ENCODE measurements around the gene NFE2L1.

The NFE2L1 gene

DNA sequence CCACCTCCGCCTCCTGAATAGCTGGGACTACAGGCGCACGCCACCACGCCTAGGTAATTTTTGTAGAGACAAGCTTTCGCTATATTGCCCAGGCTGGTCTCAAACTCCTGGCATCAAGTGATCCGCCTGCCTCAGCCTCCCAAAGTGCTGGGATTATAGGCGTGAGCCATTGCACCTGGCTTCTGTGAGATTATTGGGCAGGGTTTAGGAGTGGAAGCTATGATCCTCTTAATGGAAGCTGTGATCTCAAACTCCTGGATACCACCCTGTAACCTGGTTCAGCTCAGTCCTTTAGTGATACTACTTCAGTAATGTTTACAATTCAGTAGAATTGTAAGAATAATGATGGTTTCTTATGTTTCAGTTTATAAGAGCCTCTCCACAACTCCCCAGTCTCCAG, 14.1 kb downstream of the NFE2L1 start:
- no peak overlapping the region for H3K9ac ChIP-seq (ENCODE audit: low read depth, low read length, poor library complexity)
- peaks cover 59 to 94% of the 10 kb centered on the region in 2 donors for H3K36me3 ChIP-seq (replicated peaks in 1 of 2; ENCODE audit: control insufficient read depth in 2 of 2, insufficient read depth in 2 of 2, low read length in 2 of 2)
- no peak overlapping the region for H3K4ac ChIP-seq (ENCODE audit: low read length)
- peaks cover 4% of the 10 kb centered on the region for H3K79me1 ChIP-seq (ENCODE audit: low read depth, low read length)
- H2BK5ac ChIP-seq (ENCODE audit: low read length): no peak overlapping the region
- no peak overlapping the region for H2AK5ac ChIP-seq (ENCODE audit: low read depth, low read length)
- H2BK15ac ChIP-seq (ENCODE audit: low read length): no peak overlapping the region
- no peak overlapping the region for H3K23ac ChIP-seq (ENCODE audit: low read depth, low read length, poor library complexity)
- H2BK12ac ChIP-seq (ENCODE audit: low read length): no peak overlapping the region
- no peaks in the 10 kb centered on the region for H3K4me1 ChIP-seq (ENCODE audit: control insufficient read depth in 2 of 2, insufficient read depth in 1 of 2, low read depth in 1 of 2, low read length in 2 of 2)
- H3K9me3 ChIP-seq (replicated peaks in 1 of 2; ENCODE audit: control insufficient read depth in 2 of 2, insufficient read depth in 1 of 2, low read depth in 1 of 2, low read length in 2 of 2): no peaks in the 10 kb centered on the region
- H3K4me3 ChIP-seq (ENCODE audit: low read length in 2 of 2): no peak overlapping the region
- no peak overlapping the region for H4K91ac ChIP-seq (ENCODE audit: low read depth, low read length, poor library complexity)
- no peak overlapping the region for H2AFZ ChIP-seq (ENCODE audit: low read length)
- no peaks in the 10 kb centered on the region for H3K27me3 ChIP-seq (ENCODE audit: control insufficient read depth in 3 of 3, insufficient read depth in 3 of 3, low read depth in 1 of 3, low read length in 3 of 3)
- no peak overlapping the region for H3K18ac ChIP-seq (ENCODE audit: low read length)
- H3K4me2 ChIP-seq (ENCODE audit: insufficient read depth, low read length, poor library complexity, severe bottlenecking): no peak overlapping the region
- H3K27ac ChIP-seq (replicated peaks; ENCODE audit: low read length): no peak overlapping the region
- no peak overlapping the region for H4K8ac ChIP-seq (ENCODE audit: low read depth, low read length)
- WGBS, 2 donors (ENCODE audit: extremely low coverage in 2 of 2, insufficient read length in 2 of 2, insufficient replicate concordance in 1 of 2): no CpG with 5 or more reads among the region's 7 CpGs
- no peak for DNase-seq (ENCODE audit: low spot score)
- no peak overlapping the region for H3K14ac ChIP-seq (ENCODE audit: low read length)
- H2BK120ac ChIP-seq (ENCODE audit: low read depth, low read length): no peak overlapping the region

DNA sequence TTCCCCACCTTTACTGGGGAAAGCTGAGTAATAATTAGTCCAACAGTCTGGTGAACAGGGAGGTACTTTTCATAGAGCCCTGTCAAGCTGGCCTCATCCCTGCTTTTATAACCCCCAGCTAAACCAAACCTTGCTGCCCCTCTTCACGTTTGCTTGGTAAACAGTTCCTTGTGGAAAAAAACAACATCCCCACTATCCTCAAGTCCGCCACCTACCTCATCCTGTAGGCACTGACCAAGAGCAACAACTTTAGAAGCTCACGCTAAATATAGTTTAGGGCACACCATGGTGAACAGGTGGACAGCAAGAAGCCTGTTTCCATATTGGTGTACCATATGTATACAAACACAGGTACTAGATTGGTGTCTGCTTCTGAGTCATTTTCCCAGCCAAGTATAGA, 16.5 kb downstream of the NFE2L1 start:
- Histone ChIP-seq H2AFZ (ENCODE audit: low read length) (no peak overlapping the region), H3K4ac (ENCODE audit: low read length) (no peak overlapping the region), H3K18ac (ENCODE audit: low read length) (no peak overlapping the region), H3K4me3 (ENCODE audit: low read length in 2 of 2) (no peak overlapping the region), H3K27me3 (ENCODE audit: control insufficient read depth in 3 of 3, insufficient read depth in 3 of 3, low read depth in 1 of 3, low read length in 3 of 3) (no peaks in the 10 kb centered on the region), H2BK15ac (ENCODE audit: low read length) (no peak overlapping the region), H3K27ac (replicated peaks; ENCODE audit: low read length) (no peak overlapping the region), H2BK5ac (ENCODE audit: low read length) (no peak overlapping the region), H2BK12ac (ENCODE audit: low read length) (no peak overlapping the region), H3K4me2 (ENCODE audit: insufficient read depth, low read length, poor library complexity, severe bottlenecking) (no peak overlapping the region), H2AK5ac (ENCODE audit: low read depth, low read length) (no peak overlapping the region), H3K4me1 (ENCODE audit: control insufficient read depth in 2 of 2, insufficient read depth in 1 of 2, low read depth in 1 of 2, low read length in 2 of 2) (no peaks in the 10 kb centered on the region), H3K23ac (ENCODE audit: low read depth, low read length, poor library complexity) (no peak overlapping the region), H3K14ac (ENCODE audit: low read length) (no peak overlapping the region), H4K8ac (ENCODE audit: low read depth, low read length) (no peak overlapping the region), H3K9me3 (replicated peaks in 1 of 2; ENCODE audit: control insufficient read depth in 2 of 2, insufficient read depth in 1 of 2, low read depth in 1 of 2, low read length in 2 of 2) (no peaks in the 10 kb centered on the region), H3K79me1 (ENCODE audit: low read depth, low read length) (no peaks in the 10 kb centered on the region), H4K91ac (ENCODE audit: low read depth, low read length, poor library complexity) (no peak overlapping the region), H3K36me3 (replicated peaks in 1 of 2; ENCODE audit: control insufficient read depth in 2 of 2, insufficient read depth in 2 of 2, low read length in 2 of 2) (peaks cover 40 to 89% of the 10 kb centered on the region in 2 donors), H3K9ac (ENCODE audit: low read depth, low read length, poor library complexity) (no peak overlapping the region), H2BK120ac (ENCODE audit: low read depth, low read length) (no peak overlapping the region)
- DNase-seq (ENCODE audit: low spot score): no peak
- WGBS, 2 donors (ENCODE audit: extremely low coverage in 2 of 2, insufficient read length in 2 of 2, insufficient replicate concordance in 1 of 2): no CpG with 5 or more reads among the region's 3 CpGs

GRCh38 chr17:48066192-48066591, 18.0 kb downstream of the NFE2L1 start:
- WGBS, 2 donors (ENCODE audit: extremely low coverage in 2 of 2, insufficient read length in 2 of 2, insufficient replicate concordance in 1 of 2): no CpG with 5 or more reads among the region's 1 CpG
- H3K36me3 ChIP-seq (replicated peaks in 1 of 2; ENCODE audit: control insufficient read depth in 2 of 2, insufficient read depth in 2 of 2, low read length in 2 of 2): peaks cover 38 to 91% of the 10 kb centered on the region in 2 donors

DNA sequence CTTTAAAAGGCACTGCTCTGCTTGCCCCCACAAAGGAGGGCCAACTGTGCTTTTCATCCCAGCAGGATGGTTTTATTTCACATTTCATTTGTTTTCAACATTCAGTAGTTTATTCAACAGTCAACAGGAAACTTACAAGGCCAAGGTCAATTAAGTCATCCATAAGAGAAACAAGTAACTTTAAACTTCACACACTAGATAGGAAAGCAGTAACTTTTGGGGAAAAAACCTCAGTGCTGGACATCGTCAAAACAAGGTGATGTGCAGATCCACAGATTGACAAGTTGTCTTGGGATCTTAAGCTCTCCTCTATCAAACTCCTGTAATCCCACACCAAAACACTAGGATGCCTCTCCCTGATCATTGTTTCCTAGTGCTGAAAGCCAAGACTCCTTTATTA, 18.5 kb downstream of the NFE2L1 start:
- Histone ChIP-seq H2BK15ac (ENCODE audit: low read length) (no peak overlapping the region), H4K91ac (ENCODE audit: low read depth, low read length, poor library complexity) (no peak overlapping the region), H3K9ac (ENCODE audit: low read depth, low read length, poor library complexity) (no peak overlapping the region), H3K14ac (ENCODE audit: low read length) (no peak overlapping the region), H2AFZ (ENCODE audit: low read length) (no peak overlapping the region), H4K8ac (ENCODE audit: low read depth, low read length) (no peak overlapping the region), H3K4me1 (ENCODE audit: control insufficient read depth in 2 of 2, insufficient read depth in 1 of 2, low read depth in 1 of 2, low read length in 2 of 2) (no peaks in the 10 kb centered on the region), H3K79me1 (ENCODE audit: low read depth, low read length) (no peaks in the 10 kb centered on the region), H2BK120ac (ENCODE audit: low read depth, low read length) (no peak overlapping the region), H3K4me2 (ENCODE audit: insufficient read depth, low read length, poor library complexity, severe bottlenecking) (no peak overlapping the region), H3K27ac (replicated peaks; ENCODE audit: low read length) (no peak overlapping the region), H3K9me3 (replicated peaks in 1 of 2; ENCODE audit: control insufficient read depth in 2 of 2, insufficient read depth in 1 of 2, low read depth in 1 of 2, low read length in 2 of 2) (no peaks in the 10 kb centered on the region), H2AK5ac (ENCODE audit: low read depth, low read length) (no peak overlapping the region), H3K18ac (ENCODE audit: low read length) (no peak overlapping the region), H3K36me3 (replicated peaks in 1 of 2; ENCODE audit: control insufficient read depth in 2 of 2, insufficient read depth in 2 of 2, low read length in 2 of 2) (peaks cover 40 to 91% of the 10 kb centered on the region in 2 donors), H3K4ac (ENCODE audit: low read length) (no peak overlapping the region), H3K4me3 (ENCODE audit: low read length in 2 of 2) (no peak overlapping the region), H3K27me3 (ENCODE audit: control insufficient read depth in 3 of 3, insufficient read depth in 3 of 3, low read depth in 1 of 3, low read length in 3 of 3) (no peaks in the 10 kb centered on the region), H3K23ac (ENCODE audit: low read depth, low read length, poor library complexity) (no peak overlapping the region), H2BK12ac (ENCODE audit: low read length) (no peak overlapping the region), H2BK5ac (ENCODE audit: low read length) (no peak overlapping the region)
- DNase-seq (ENCODE audit: low spot score): no peak
- no CpG with 5 or more reads among the region's 1 CpG for WGBS, 2 donors (ENCODE audit: extremely low coverage in 2 of 2, insufficient read length in 2 of 2, insufficient replicate concordance in 1 of 2)

More at GRCh38 chr17:48066192-48066591, 18.0 kb downstream of the NFE2L1 start:
- no peak overlapping the region for H2BK12ac ChIP-seq (ENCODE audit: low read length)
- no peaks in the 10 kb centered on the region for H3K79me1 ChIP-seq (ENCODE audit: low read depth, low read length)
- no peak overlapping the region for H2AK5ac ChIP-seq (ENCODE audit: low read depth, low read length)
- no peak overlapping the region for H3K14ac ChIP-seq (ENCODE audit: low read length)
- H3K23ac ChIP-seq (ENCODE audit: low read depth, low read length, poor library complexity): no peak overlapping the region
- H2BK5ac ChIP-seq (ENCODE audit: low read length): no peak overlapping the region
- no peak overlapping the region for H4K8ac ChIP-seq (ENCODE audit: low read depth, low read length)
- H3K9ac ChIP-seq (ENCODE audit: low read depth, low read length, poor library complexity): no peak overlapping the region
- H3K4me1 ChIP-seq (ENCODE audit: control insufficient read depth in 2 of 2, insufficient read depth in 1 of 2, low read depth in 1 of 2, low read length in 2 of 2): no peaks in the 10 kb centered on the region
- H3K18ac ChIP-seq (ENCODE audit: low read length): no peak overlapping the region
- no peak overlapping the region for H2BK120ac ChIP-seq (ENCODE audit: low read depth, low read length)
- no peaks in the 10 kb centered on the region for H3K27me3 ChIP-seq (ENCODE audit: control insufficient read depth in 3 of 3, insufficient read depth in 3 of 3, low read depth in 1 of 3, low read length in 3 of 3)
- DNase-seq (ENCODE audit: low spot score): no peak
- no peak overlapping the region for H4K91ac ChIP-seq (ENCODE audit: low read depth, low read length, poor library complexity)
- H3K4ac ChIP-seq (ENCODE audit: low read length): no peak overlapping the region
- no peak overlapping the region for H3K4me2 ChIP-seq (ENCODE audit: insufficient read depth, low read length, poor library complexity, severe bottlenecking)
- no peaks in the 10 kb centered on the region for H3K9me3 ChIP-seq (replicated peaks in 1 of 2; ENCODE audit: control insufficient read depth in 2 of 2, insufficient read depth in 1 of 2, low read depth in 1 of 2, low read length in 2 of 2)
- H2BK15ac ChIP-seq (ENCODE audit: low read length): no peak overlapping the region
- no peak overlapping the region for H2AFZ ChIP-seq (ENCODE audit: low read length)
- H3K4me3 ChIP-seq (ENCODE audit: low read length in 2 of 2): no peak overlapping the region
- H3K27ac ChIP-seq (replicated peaks; ENCODE audit: low read length): no peak overlapping the region
